ENCODE data around the gene EEPD1. TPM values are rescaled to one million over a fixed set of nuclear protein-coding genes. Genes with fewer than 3 reads are reported as not detected.

EEPD1 gene
- total RNA-seq, 1 donor from 2014 or later, result 5.4 TPM

DNA sequence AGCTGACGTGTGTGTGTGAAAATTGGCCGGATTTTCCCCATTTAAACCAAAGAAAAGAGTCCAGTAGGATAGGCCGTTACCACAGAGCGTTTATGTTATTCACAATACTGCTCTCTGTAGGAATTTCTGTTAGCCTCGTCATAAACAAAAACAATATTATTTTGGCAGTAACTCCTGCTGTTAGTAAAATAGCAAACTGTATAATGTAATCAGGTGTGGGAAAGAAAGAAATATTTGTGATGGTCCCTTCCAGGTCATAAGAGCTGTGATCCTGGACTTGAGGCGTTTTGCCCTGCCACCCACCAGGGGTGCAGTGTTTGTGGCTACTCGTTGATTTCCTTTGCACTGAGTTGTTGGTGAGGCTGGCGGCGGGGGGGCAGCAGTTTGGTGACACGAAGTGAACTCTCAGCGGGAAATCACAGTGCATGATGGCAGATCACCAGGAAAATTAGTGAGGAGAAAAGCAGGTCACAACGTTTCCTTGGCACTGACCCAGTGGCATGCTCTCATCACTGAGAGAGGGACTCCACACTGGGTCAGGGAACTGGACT lies 2.8 kb downstream of the EEPD1 start:
- no peaks in the 10 kb centered on the region for H3K9me3 Mint-ChIP-seq (ENCODE audit: unreplicated experiment)
- H3K4me3 Mint-ChIP-seq (ENCODE audit: unreplicated experiment), result peak overlapping the region; percentile 57
- DNase-seq (ENCODE audit: low read depth) (peak; percentile 22), FAIRE-seq (no peak)
- peak overlapping the region; percentile 8 for H3K9ac ChIP-seq (ENCODE audit: low read length)
- H2AFZ ChIP-seq (ENCODE audit: low read depth, low read length), result peak overlapping the region; percentile 31
- peaks cover 4% of the 10 kb centered on the region for H3K36me3 Mint-ChIP-seq (ENCODE audit: low read depth, unreplicated experiment)
- peaks cover 4% of the 10 kb centered on the region for H4K20me1 ChIP-seq (ENCODE audit: insufficient read depth, low read length)
- H3K4me1 ChIP-seq (ENCODE audit: insufficient read depth, low read length), result peaks cover 24% of the 10 kb centered on the region
- TF ChIP-seq, protein P1, sequence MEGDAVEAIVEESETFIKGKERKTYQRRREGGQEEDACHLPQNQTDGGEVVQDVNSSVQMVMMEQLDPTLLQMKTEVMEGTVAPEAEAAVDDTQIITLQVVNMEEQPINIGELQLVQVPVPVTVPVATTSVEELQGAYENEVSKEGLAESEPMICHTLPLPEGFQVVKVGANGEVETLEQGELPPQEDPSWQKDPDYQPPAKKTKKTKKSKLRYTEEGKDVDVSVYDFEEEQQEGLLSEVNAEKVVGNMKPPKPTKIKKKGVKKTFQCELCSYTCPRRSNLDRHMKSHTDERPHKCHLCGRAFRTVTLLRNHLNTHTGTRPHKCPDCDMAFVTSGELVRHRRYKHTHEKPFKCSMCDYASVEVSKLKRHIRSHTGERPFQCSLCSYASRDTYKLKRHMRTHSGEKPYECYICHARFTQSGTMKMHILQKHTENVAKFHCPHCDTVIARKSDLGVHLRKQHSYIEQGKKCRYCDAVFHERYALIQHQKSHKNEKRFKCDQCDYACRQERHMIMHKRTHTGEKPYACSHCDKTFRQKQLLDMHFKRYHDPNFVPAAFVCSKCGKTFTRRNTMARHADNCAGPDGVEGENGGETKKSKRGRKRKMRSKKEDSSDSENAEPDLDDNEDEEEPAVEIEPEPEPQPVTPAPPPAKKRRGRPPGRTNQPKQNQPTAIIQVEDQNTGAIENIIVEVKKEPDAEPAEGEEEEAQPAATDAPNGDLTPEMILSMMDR (IDR thresholded peaks at IDR 0.05; ENCODE audit: insufficient read depth, low read depth, low read length), result no peak
- no peak for TF ChIP-seq EZH2 (IDR thresholded peaks at IDR 0.05; ENCODE audit: insufficient read depth, low read length)
- peaks cover 8% of the 10 kb centered on the region for H3K4me1 Mint-ChIP-seq (ENCODE audit: low read depth, unreplicated experiment)
- H3K79me2 ChIP-seq (ENCODE audit: insufficient read depth, low read length), result peaks cover 3% of the 10 kb centered on the region
- H3K4me2 ChIP-seq (ENCODE audit: low read length), result peak overlapping the region; percentile 71
- no peak overlapping the region for H3K4me3 ChIP-seq (ENCODE audit: insufficient read depth, low read depth, low read length)
- H3K9me3 ChIP-seq (ENCODE audit: insufficient read depth, low read depth, low read length), result no peaks in the 10 kb centered on the region
- H3K27ac ChIP-seq (ENCODE audit: low read depth, low read length), result no peak overlapping the region
- peaks cover 5% of the 10 kb centered on the region for H3K27me3 Mint-ChIP-seq (ENCODE audit: low read depth, unreplicated experiment)
- no peaks in the 10 kb centered on the region for H3K36me3 ChIP-seq (ENCODE audit: insufficient read depth, low read length)
- no peaks in the 10 kb centered on the region for H3K27me3 ChIP-seq (ENCODE audit: insufficient read depth, low read length)
- H3K27ac Mint-ChIP-seq (ENCODE audit: unreplicated experiment), result peak overlapping the region; percentile 48

GRCh38 chr7:36157527-36158320 lies 4.7 kb downstream of the EEPD1 start:
- H3K36me3 Mint-ChIP-seq (ENCODE audit: low read depth, unreplicated experiment), result peaks cover 4% of the 10 kb centered on the region
- Histone ChIP-seq H3K4me2 (ENCODE audit: low read length) (no peak overlapping the region), H3K27me3 (ENCODE audit: insufficient read depth, low read length) (no peaks in the 10 kb centered on the region), H2AFZ (ENCODE audit: low read depth, low read length) (no peak overlapping the region), H3K36me3 (ENCODE audit: insufficient read depth, low read length) (no peaks in the 10 kb centered on the region), H3K27ac (ENCODE audit: low read depth, low read length) (no peak overlapping the region), H3K9me3 (ENCODE audit: insufficient read depth, low read depth, low read length) (no peaks in the 10 kb centered on the region), H4K20me1 (ENCODE audit: insufficient read depth, low read length) (peaks cover 4% of the 10 kb centered on the region), H3K4me1 (ENCODE audit: insufficient read depth, low read length) (peaks cover 21% of the 10 kb centered on the region), H3K9ac (ENCODE audit: low read length) (no peak overlapping the region), H3K4me3 (ENCODE audit: insufficient read depth, low read depth, low read length) (no peak overlapping the region), H3K79me2 (ENCODE audit: insufficient read depth, low read length) (peaks cover 3% of the 10 kb centered on the region)
- FAIRE-seq (no peak), DNase-seq (ENCODE audit: low read depth) (no peak)
- H3K4me3 Mint-ChIP-seq (ENCODE audit: unreplicated experiment), result no peak overlapping the region
- H3K9me3 Mint-ChIP-seq (ENCODE audit: unreplicated experiment), result no peaks in the 10 kb centered on the region
- H3K27ac Mint-ChIP-seq (ENCODE audit: unreplicated experiment), result no peak overlapping the region
- peaks cover 8% of the 10 kb centered on the region for H3K4me1 Mint-ChIP-seq (ENCODE audit: low read depth, unreplicated experiment)
- peaks cover 5% of the 10 kb centered on the region for H3K27me3 Mint-ChIP-seq (ENCODE audit: low read depth, unreplicated experiment)
- TF ChIP-seq, protein P1 (IDR thresholded peaks at IDR 0.05; ENCODE audit: insufficient read depth, low read depth, low read length), result no peak
- TF ChIP-seq EZH2 (IDR thresholded peaks at IDR 0.05; ENCODE audit: insufficient read depth, low read length), result no peak

GRCh38 chr7:36158321-36158605 lies 5.2 kb downstream of the EEPD1 start:
- FAIRE-seq (no peak), DNase-seq (ENCODE audit: low read depth) (no peak)
- no peak overlapping the region for H3K27ac ChIP-seq (ENCODE audit: low read depth, low read length)
- Mint-ChIP-seq H3K4me1 (ENCODE audit: low read depth, unreplicated experiment) (peaks cover 8% of the 10 kb centered on the region), H3K27me3 (ENCODE audit: low read depth, unreplicated experiment) (peaks cover 5% of the 10 kb centered on the region), H3K4me3 (ENCODE audit: unreplicated experiment) (no peak overlapping the region), H3K9me3 (ENCODE audit: unreplicated experiment) (no peaks in the 10 kb centered on the region), H3K27ac (ENCODE audit: unreplicated experiment) (no peak overlapping the region), H3K36me3 (ENCODE audit: low read depth, unreplicated experiment) (peaks cover 4% of the 10 kb centered on the region)
- H2AFZ ChIP-seq (ENCODE audit: low read depth, low read length), result no peak overlapping the region
- H3K9me3 ChIP-seq (ENCODE audit: insufficient read depth, low read depth, low read length), result no peaks in the 10 kb centered on the region
- no peak overlapping the region for H3K9ac ChIP-seq (ENCODE audit: low read length)
- H3K4me2 ChIP-seq (ENCODE audit: low read length), result no peak overlapping the region
- H3K4me3 ChIP-seq (ENCODE audit: insufficient read depth, low read depth, low read length), result no peak overlapping the region
- peaks cover 4% of the 10 kb centered on the region for H4K20me1 ChIP-seq (ENCODE audit: insufficient read depth, low read length)
- no peaks in the 10 kb centered on the region for H3K27me3 ChIP-seq (ENCODE audit: insufficient read depth, low read length)
- peaks cover 21% of the 10 kb centered on the region for H3K4me1 ChIP-seq (ENCODE audit: insufficient read depth, low read length)
- no peak for TF ChIP-seq EZH2 (IDR thresholded peaks at IDR 0.05; ENCODE audit: insufficient read depth, low read length)
- TF ChIP-seq, protein P1 (IDR thresholded peaks at IDR 0.05; ENCODE audit: insufficient read depth, low read depth, low read length), result no peak
- no peaks in the 10 kb centered on the region for H3K36me3 ChIP-seq (ENCODE audit: insufficient read depth, low read length)
- H3K79me2 ChIP-seq (ENCODE audit: insufficient read depth, low read length), result peaks cover 3% of the 10 kb centered on the region

All from astrocyte (in vitro differentiated cells and primary cell).